ENCODE measurements around the gene SHTN1. TPM values are rescaled to one million over a fixed set of nuclear protein-coding genes. Genes with fewer than 3 reads are reported as not detected.
A peak's percentile ranks its signal among the peaks of the same experiment; 100 is the strongest.

The SHTN1 gene
- total RNA-seq, 1 donor from 2014 or later, result not detected

DNA sequence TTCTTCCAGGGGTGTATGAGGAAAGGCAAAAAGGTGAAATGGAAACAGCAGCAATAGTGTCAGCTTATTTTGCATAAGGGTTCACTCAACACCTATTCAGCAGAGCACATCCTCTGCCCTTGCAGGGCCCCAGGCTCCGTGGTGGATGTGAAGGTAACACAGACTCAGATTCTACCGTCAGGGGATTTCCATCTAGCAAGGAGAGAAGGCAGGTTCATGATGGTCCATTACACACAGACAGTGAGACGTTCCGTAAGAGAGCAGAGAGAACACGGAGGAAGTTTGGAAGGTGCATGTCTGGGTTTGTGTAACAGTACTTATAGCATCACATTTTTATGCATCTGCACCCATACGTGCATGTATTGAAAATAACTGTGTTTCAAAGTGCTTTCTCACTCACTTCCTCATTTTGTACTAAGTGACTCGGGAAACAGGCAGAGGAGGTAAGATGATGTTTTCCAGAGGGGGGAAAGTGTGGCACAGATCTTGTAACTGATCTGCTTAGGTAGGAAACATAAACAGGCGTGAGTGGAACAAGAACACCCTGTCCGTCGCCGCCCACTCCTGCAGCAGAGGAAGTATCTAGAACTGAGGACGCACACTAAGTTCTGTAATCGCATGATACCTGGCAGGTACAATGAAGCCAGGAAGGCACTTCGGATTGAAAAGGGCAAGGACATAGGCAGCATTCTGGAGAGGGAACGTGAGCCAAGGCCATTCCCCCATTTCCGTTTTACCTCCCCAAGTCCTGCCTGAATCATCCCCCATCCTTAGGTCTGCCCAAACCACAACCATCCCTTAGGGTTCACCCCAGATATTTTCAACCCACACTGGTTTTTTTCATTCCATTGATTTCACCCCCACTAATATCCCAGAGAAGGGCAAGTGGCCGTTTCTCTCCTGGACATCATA lies 156.7 kb downstream of the SHTN1 start:
- ChIA-PET CTCF (interaction anchor here (0.5 to 1.7 kb wide), 2 partner anchors 45 to 327 kb away, joined by 3 to 7 read pairs; no protein-coding TSS in a partner anchor), POLR2A (interaction anchor here (0.6 kb wide), 1 partner anchor 522 kb away, joined by 4 read pairs; no protein-coding TSS in a partner anchor)
- ATAC-seq (ENCODE audit: low read depth), result peak; percentile 79
- no peaks in the 10 kb centered on the region for H3K36me3 Mint-ChIP-seq (ENCODE audit: low read depth)
- peak; percentile 24 for DNase-seq
- TF ChIP-seq, protein P1, sequence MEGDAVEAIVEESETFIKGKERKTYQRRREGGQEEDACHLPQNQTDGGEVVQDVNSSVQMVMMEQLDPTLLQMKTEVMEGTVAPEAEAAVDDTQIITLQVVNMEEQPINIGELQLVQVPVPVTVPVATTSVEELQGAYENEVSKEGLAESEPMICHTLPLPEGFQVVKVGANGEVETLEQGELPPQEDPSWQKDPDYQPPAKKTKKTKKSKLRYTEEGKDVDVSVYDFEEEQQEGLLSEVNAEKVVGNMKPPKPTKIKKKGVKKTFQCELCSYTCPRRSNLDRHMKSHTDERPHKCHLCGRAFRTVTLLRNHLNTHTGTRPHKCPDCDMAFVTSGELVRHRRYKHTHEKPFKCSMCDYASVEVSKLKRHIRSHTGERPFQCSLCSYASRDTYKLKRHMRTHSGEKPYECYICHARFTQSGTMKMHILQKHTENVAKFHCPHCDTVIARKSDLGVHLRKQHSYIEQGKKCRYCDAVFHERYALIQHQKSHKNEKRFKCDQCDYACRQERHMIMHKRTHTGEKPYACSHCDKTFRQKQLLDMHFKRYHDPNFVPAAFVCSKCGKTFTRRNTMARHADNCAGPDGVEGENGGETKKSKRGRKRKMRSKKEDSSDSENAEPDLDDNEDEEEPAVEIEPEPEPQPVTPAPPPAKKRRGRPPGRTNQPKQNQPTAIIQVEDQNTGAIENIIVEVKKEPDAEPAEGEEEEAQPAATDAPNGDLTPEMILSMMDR (IDR thresholded peaks at IDR 0.05), result no peak
- H3K4me1 Mint-ChIP-seq, result peaks cover 39% of the 10 kb centered on the region
- H3K9me3 Mint-ChIP-seq, result no peaks in the 10 kb centered on the region
- H3K27me3 Mint-ChIP-seq, result peaks cover 13% of the 10 kb centered on the region
- peak overlapping the region; percentile 86 for H3K4me3 Mint-ChIP-seq
- intact Hi-C loops (cut with micrococcal nuclease), result loop anchor here (1.0 to 10.0 kb wide), 6 partner anchors 10 to 1494 kb away; partner anchors contain the start of genes FAM204A, PDZD8 and RAB11FIP2
- H3K27ac Mint-ChIP-seq, result peak overlapping the region; percentile 90

GRCh38 chr10:116845823-116846222 lies 159.2 kb downstream of the SHTN1 start:
- intact Hi-C loops (cut with micrococcal nuclease), result loop anchor here (5.0 to 10.0 kb wide), 2 partner anchors 1199 to 1496 kb away; partner anchors contain the start of genes FAM204A and RAB11FIP2
- no peak for DNase-seq
- H3K36me3 Mint-ChIP-seq (ENCODE audit: low read depth), result no peaks in the 10 kb centered on the region
- H3K4me3 Mint-ChIP-seq, result no peak overlapping the region
- peaks cover 42% of the 10 kb centered on the region for H3K4me1 Mint-ChIP-seq
- H3K27me3 Mint-ChIP-seq, result peaks cover 6% of the 10 kb centered on the region
- H3K9me3 Mint-ChIP-seq, result no peaks in the 10 kb centered on the region
- ChIA-PET CTCF (no interaction called here), POLR2A (no interaction called here)
- H3K27ac Mint-ChIP-seq, result no peak overlapping the region
- TF ChIP-seq, protein P1 (IDR thresholded peaks at IDR 0.05), result no peak
- ATAC-seq (ENCODE audit: low read depth), result no peak

GRCh38 chr10:116840389-116841075 lies 164.5 kb downstream of the SHTN1 start:
- Mint-ChIP-seq H3K27ac (no peak overlapping the region), H3K9me3 (no peaks in the 10 kb centered on the region), H3K36me3 (ENCODE audit: low read depth) (no peaks in the 10 kb centered on the region), H3K4me1 (peaks cover 21% of the 10 kb centered on the region), H3K27me3 (no peaks in the 10 kb centered on the region), H3K4me3 (no peak overlapping the region)
- ChIA-PET CTCF (interaction anchor here (1.2 kb wide), 1 partner anchor 44 kb away, joined by 3 read pairs; no protein-coding TSS in a partner anchor), POLR2A (no interaction called here)
- intact Hi-C loops (cut with micrococcal nuclease), result loop anchor here (10.0 kb wide), 1 partner anchor 1204 kb away; the partner anchor contains the start of gene RAB11FIP2
- TF ChIP-seq, protein P1 (IDR thresholded peaks at IDR 0.05), result no peak
- DNase-seq (no peak), ATAC-seq (ENCODE audit: low read depth) (no peak)

GRCh38 chr10:116838143-116838725 lies 166.8 kb downstream of the SHTN1 start:
- no peak overlapping the region for H3K4me3 Mint-ChIP-seq
- ATAC-seq (ENCODE audit: low read depth) (peak; percentile 60), DNase-seq (no peak)
- no peaks in the 10 kb centered on the region for H3K27me3 Mint-ChIP-seq
- intact Hi-C loops (cut with micrococcal nuclease), result loop anchor here (1.0 kb wide), 1 partner anchor 10 kb away; no protein-coding TSS in a partner anchor
- peaks cover 3% of the 10 kb centered on the region for H3K36me3 Mint-ChIP-seq (ENCODE audit: low read depth)
- no peaks in the 10 kb centered on the region for H3K9me3 Mint-ChIP-seq
- ChIA-PET CTCF (no interaction called here), POLR2A (no interaction called here)
- peak overlapping the region; percentile 1 for H3K27ac Mint-ChIP-seq
- H3K4me1 Mint-ChIP-seq, result peaks cover 17% of the 10 kb centered on the region
- TF ChIP-seq, protein P1 (IDR thresholded peaks at IDR 0.05), result no peak
